Testis (tissue), 3 donors: Measurements from ENCODE around the gene IL17REL. TPM values are rescaled to one million over a fixed set of nuclear protein-coding genes. Genes with fewer than 3 reads are reported as not detected.

ENCODE experiments used
- DNase-seq: peaks from one replicate; pipeline ENCODE4 v3.0.0-alpha.2; 2019
- H3K27ac ChIP-seq, 2 donors: fragments of 200-600 bp; sonication (generic); one replicate each; pipeline ENCODE4 v1.5.1; 2019
- H3K27me3 ChIP-seq: fragments of 200-600 bp; sonication (generic); one replicate; pipeline ENCODE4 v1.5.1; 2019
- H3K36me3 ChIP-seq: fragments of 200-600 bp; sonication (generic); one replicate; pipeline ENCODE4 v1.5.1; 2017; ENCODE audit warnings: low read depth; ENCODE audit errors: missing control alignments
- H3K4me1 ChIP-seq: fragments of 200-600 bp; sonication (generic); one replicate; pipeline ENCODE4 v1.5.1; 2019
- H3K4me3 ChIP-seq, 2 donors: fragments of 200-600 bp; sonication (generic); one replicate each; pipeline ENCODE4 v1.5.1; 2017 to 2019
- H3K9me3 ChIP-seq: fragments of 200-600 bp; sonication (generic); one replicate; pipeline ENCODE4 v1.5.1; 2017
- POLR2A ChIP-seq: fragments of 450-650 bp; IDR thresholded peaks from one replicate; pipeline ENCODE4 v1.6.1; 2017; ENCODE audit warnings: antibody characterized with exemption, mild to moderate bottlenecking, moderate library complexity
- WGBS, 2 donors: methylation state at CpG; one replicate each; pipeline ENCODE4 v1.1.5; 2018; 5-methylcytosine and 5-hydroxymethylcytosine counted together
- intact Hi-C: fragments of 100-400 bp; cut with DNase I; formaldehyde crosslinking; loops from one replicate; pipeline ENCODE4 v1.15.1; 2023; ENCODE audit warnings: low total_unique reads
- polyA plus RNA-seq: library from polyadenylated mRNA; stranded (reverse); fragments of 350-450 nt; fragmentation: Illumina TruSeq; extraction: RNeasy Lipid Tissue Mini Kit (QIAGEN cat#74804); gene quantifications from one replicate; pipeline ENCODE4 v1.2.3, GENCODE V29; 2014; ENCODE audit warnings: low read depth, low replicate concordance; ENCODE audit not compliant: insufficient read depth
- total RNA-seq, 2 donors: library from RNA; depleted of rRNA; stranded (reverse); fragments of >200 nt; gene quantifications; one replicate each; pipeline ENCODE4 v1.2.3, GENCODE V29; 2016
- TF ChIP-seq, protein P1 (sequence below), 3 experiments: fragments of 450-650 bp in 2 of 3; fragments of 200-600 bp in 1 of 3; sonication (generic) in 1 of 3; IDR thresholded peaks; one replicate each; pipeline ENCODE4 v1.5.1; 2016 to 2019; ENCODE audit warnings: antibody characterized with exemption in 3 of 3, mild to moderate bottlenecking in 2 of 3, moderate library complexity in 1 of 3

Gene IL17REL
- total and polyA plus RNA-seq, 3 donors from 2014 or later = 0.25 to 0.55 (median 0.30) TPM

DNA sequence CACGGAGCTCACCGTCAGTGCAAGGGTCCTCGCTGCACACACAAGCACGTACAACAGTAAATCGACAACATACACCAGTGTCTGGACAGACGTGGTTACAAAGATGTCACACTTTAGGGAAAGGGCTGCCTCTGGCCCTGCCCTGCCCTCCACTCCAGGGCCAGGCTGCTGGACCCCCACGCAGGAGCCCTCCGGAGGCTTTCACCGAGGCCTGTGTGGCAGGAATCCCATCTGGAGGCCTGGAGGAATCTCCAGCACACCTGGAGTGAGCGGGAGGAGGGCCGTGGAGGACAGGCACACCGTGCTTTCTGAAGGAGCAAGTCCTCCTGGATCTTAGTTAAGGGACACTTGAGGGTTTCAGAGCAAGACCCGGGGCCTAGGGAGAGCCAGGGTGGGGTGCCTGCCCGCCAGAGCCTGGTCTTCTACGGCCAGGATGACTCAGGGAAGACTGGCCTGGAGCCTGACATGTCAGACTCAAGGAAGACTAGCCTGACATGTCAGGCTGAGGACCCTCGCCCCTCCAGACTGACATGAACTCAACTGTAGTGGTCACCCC is 54.1 kb downstream of the IL17REL start:
- 83 to 91% methylated on average over 8 to 16 of the region's 16 CpGs for WGBS, 2 donors
- Histone ChIP-seq H3K27me3 (no peaks in the 10 kb centered on the region), H3K27ac (no peak overlapping the region), H3K36me3 (no peaks in the 10 kb centered on the region), H3K4me3 (no peak overlapping the region), H3K4me1 (peaks cover 12% of the 10 kb centered on the region), H3K9me3 (no peaks in the 10 kb centered on the region)
- DNase-seq = no peak
- intact Hi-C loops = no loop called here
- TF ChIP-seq, protein P1, sequence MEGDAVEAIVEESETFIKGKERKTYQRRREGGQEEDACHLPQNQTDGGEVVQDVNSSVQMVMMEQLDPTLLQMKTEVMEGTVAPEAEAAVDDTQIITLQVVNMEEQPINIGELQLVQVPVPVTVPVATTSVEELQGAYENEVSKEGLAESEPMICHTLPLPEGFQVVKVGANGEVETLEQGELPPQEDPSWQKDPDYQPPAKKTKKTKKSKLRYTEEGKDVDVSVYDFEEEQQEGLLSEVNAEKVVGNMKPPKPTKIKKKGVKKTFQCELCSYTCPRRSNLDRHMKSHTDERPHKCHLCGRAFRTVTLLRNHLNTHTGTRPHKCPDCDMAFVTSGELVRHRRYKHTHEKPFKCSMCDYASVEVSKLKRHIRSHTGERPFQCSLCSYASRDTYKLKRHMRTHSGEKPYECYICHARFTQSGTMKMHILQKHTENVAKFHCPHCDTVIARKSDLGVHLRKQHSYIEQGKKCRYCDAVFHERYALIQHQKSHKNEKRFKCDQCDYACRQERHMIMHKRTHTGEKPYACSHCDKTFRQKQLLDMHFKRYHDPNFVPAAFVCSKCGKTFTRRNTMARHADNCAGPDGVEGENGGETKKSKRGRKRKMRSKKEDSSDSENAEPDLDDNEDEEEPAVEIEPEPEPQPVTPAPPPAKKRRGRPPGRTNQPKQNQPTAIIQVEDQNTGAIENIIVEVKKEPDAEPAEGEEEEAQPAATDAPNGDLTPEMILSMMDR (IDR thresholded peaks at IDR 0.05) = no peak
- no peak for TF ChIP-seq POLR2A

DNA sequence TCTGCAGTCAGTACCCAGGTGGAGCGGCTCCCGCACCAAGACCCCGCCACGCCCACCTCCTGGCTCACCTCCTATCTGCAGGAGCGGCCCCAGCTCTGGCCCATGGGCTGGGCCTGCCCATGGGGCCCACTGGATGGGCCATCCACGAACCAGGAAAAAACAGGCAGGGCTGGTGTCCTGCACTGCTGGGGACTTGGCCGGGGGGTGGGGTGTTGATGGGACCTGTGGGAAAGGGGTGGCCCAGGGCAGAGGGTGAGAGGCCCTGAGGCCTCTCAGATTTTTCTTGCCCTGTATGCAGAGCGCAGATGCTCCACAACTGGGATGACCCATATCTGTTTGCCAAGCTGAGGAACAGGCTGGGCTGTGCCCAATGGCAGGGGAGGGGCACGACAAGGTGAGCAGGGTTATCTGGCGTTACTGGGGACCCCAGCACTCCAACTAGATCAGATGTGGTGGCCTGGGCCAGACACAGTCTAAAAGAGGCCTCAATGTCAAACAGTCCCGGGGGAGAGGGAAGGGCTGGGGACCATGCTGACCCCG is 54.7 kb downstream of the IL17REL start:
- intact Hi-C loops = no loop called here
- no peak overlapping the region for H3K4me3 ChIP-seq
- H3K27ac ChIP-seq = no peak overlapping the region
- TF ChIP-seq, protein P1 (IDR thresholded peaks at IDR 0.05) = no peak
- TF ChIP-seq POLR2A = no peak
- peaks cover 7% of the 10 kb centered on the region for H3K4me1 ChIP-seq
- no peaks in the 10 kb centered on the region for H3K27me3 ChIP-seq
- H3K36me3 ChIP-seq = no peaks in the 10 kb centered on the region
- no peaks in the 10 kb centered on the region for H3K9me3 ChIP-seq
- 79 to 90% methylated on average over 3 to 12 of the region's 12 CpGs for WGBS, 2 donors
- DNase-seq = no peak

DNA sequence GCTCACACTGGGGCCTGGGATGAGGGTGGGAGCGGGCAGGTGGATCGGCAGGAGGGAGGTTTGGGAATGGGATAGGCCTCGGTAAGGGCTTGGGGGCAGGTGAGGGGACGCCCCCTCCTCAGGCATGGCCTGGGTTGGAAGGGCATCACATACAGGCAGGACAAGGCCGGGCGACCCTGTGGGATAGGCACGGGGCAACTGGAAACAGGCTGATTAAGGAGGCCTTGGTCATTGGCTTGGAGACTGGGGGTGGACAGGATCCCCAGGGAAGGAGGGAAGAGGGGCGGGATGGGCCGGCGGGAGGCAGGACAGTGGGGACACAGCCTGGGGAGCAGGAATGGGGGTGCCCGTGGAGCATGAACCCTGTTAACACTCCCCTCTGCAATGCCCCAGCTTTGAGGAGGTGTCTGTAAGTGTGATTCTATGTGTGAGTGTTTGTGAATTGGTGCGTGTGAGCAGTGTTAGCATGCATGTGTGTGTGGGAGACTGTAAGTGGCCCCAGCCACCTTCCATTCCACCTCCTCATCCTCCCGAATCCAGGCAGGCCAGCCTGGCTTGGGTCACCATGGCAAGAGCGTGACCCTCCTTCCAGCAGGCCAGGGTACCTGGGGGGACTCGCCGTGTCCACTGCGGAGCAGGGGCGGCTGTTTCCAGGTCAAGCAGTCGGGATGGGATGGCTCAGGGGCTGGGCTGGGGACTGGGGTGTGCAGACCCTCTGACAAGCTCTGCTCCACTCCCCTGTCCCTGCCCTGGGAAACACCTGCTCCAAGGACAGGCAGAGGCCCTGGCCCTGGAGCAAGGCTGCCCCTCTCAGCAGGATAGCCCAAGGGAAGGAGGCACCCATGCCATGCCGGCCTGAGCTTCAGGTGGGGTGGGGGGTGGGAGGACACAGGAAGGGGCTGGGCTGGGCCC is 55.4 kb downstream of the IL17REL start:
- 85 to 86% methylated on average over 9 to 20 of the region's 20 CpGs for WGBS, 2 donors
- DNase-seq = no peak
- Histone ChIP-seq H3K27me3 (no peaks in the 10 kb centered on the region), H3K4me1 (peaks cover 8% of the 10 kb centered on the region), H3K9me3 (no peaks in the 10 kb centered on the region), H3K27ac (no peak overlapping the region), H3K4me3 (no peak overlapping the region), H3K36me3 (no peaks in the 10 kb centered on the region)
- intact Hi-C loops = no loop called here
- TF ChIP-seq POLR2A = no peak
- TF ChIP-seq, protein P1 (IDR thresholded peaks at IDR 0.05) = no peak

DNA sequence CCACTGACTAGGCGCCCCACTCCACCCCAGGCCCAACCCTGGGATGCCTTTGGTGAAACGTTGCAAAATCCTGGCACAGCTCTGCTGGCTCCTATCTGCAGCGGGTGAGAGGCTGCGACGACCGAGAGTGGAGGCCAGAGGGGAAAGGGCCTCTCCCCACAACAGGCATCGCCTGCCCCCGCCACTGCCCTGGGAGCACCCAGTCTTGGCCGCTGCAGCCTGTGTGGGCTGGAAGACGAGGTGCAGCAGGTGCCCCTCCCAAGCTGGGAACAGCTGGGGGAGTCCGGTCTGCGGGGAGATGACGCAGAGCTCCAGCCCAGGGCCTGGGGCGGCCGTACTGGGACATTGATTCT is 56.2 kb downstream of the IL17REL start:
- 82 to 95% methylated on average over 5 to 15 of the region's 15 CpGs for WGBS, 2 donors
- intact Hi-C loops = no loop called here
- no peak for TF ChIP-seq POLR2A
- TF ChIP-seq, protein P1 (IDR thresholded peaks at IDR 0.05) = no peak
- H3K4me1 ChIP-seq = peaks cover 13% of the 10 kb centered on the region
- H3K36me3 ChIP-seq = no peaks in the 10 kb centered on the region
- no peaks in the 10 kb centered on the region for H3K9me3 ChIP-seq
- no peak overlapping the region for H3K4me3 ChIP-seq
- H3K27me3 ChIP-seq = no peaks in the 10 kb centered on the region
- no peak for DNase-seq
- H3K27ac ChIP-seq = no peak overlapping the region
